Activated naive CD8-positive, alpha-beta T cell treated with anti-CD3 and anti-CD28 coated beads, Interleukin-2, amount 50 U/mL, for 24 hours (primary cell): ENCODE measurements around the gene NUP188.

Experiments
- ATAC-seq: fragments of 150-1000 bp; cut with Tn5 transposase; one replicate; pipeline ENCODE4 v1.10.0; 2021
- DNase-seq: peaks from one replicate; pipeline ENCODE4 v3.0.0; 2021
- H3K27ac Mint-ChIP-seq: one replicate; pipeline ENCODE4 v1.8.0; 2021; ENCODE audit warnings: mild to moderate bottlenecking, mixed read lengths
- H3K27me3 Mint-ChIP-seq: one replicate; pipeline ENCODE4 v1.8.0; 2021; ENCODE audit warnings: mixed read lengths
- H3K36me3 Mint-ChIP-seq: one replicate; pipeline ENCODE4 v1.8.0; 2021; ENCODE audit warnings: low read depth, mixed read lengths
- H3K4me1 Mint-ChIP-seq: one replicate; pipeline ENCODE4 v1.8.0; 2021; ENCODE audit warnings: mixed read lengths
- H3K4me3 Mint-ChIP-seq: one replicate; pipeline ENCODE4 v1.8.0; 2021; ENCODE audit warnings: mild to moderate bottlenecking, moderate library complexity, mixed read lengths
- H3K9me3 Mint-ChIP-seq: one replicate; pipeline ENCODE4 v1.8.0; 2021; ENCODE audit warnings: mixed read lengths

The NUP188 gene

GRCh38 chr9:128947527-128948301 lies at the start of gene NUP188, which contains the start of gene DOLK:
Gene NUP188, plus strand, starts transcription at chr9:128947699. Its CDS starts 21 bp downstream, at chr9:128947720.
Gene DOLK, minus strand, starts transcription at chr9:128947603. Its CDS starts 300 bp downstream, at chr9:128947303.
- DNase-seq (peak; percentile 100), ATAC-seq (peak; percentile 82)
- peak within 1 kb of the TSS; percentile 98 for H3K27ac Mint-ChIP-seq
- H3K4me3 Mint-ChIP-seq: peak within 1 kb of the TSS; percentile 83
- no peaks in the 10 kb centered on the region for H3K9me3 Mint-ChIP-seq
- H3K36me3 Mint-ChIP-seq: peaks cover 21% of the 10 kb centered on the region
- H3K27me3 Mint-ChIP-seq: no peaks in the 10 kb centered on the region
- H3K4me1 Mint-ChIP-seq: peaks cover 43% of the 10 kb centered on the region

- Mint-ChIP-seq H3K36me3 (peaks cover 16% of the 10 kb centered on the region), H3K27ac (peak overlapping the region; percentile 73), H3K27me3 (no peaks in the 10 kb centered on the region), H3K4me1 (peaks cover 65% of the 10 kb centered on the region), H3K4me3 (no peak overlapping the region), H3K9me3 (no peaks in the 10 kb centered on the region)
- ATAC-seq: no peak
- no peak for DNase-seq
Observed at GRCh38 chr9:128898382-128898781, 49.1 kb upstream of the NUP188 start.

GRCh38 chr9:128898845-128899565 lies 48.5 kb upstream of the NUP188 start:
- Mint-ChIP-seq H3K4me1 (peaks cover 68% of the 10 kb centered on the region), H3K36me3 (peaks cover 12% of the 10 kb centered on the region), H3K4me3 (peak overlapping the region; percentile 13), H3K27ac (peak overlapping the region; percentile 84), H3K9me3 (no peaks in the 10 kb centered on the region), H3K27me3 (no peaks in the 10 kb centered on the region)
- no peak for DNase-seq
- no peak for ATAC-seq

GRCh38 chr9:128899566-128900322 lies 47.8 kb upstream of the NUP188 start:
- Mint-ChIP-seq H3K9me3 (no peaks in the 10 kb centered on the region), H3K4me3 (peak overlapping the region; percentile 13), H3K27me3 (no peaks in the 10 kb centered on the region), H3K4me1 (peaks cover 67% of the 10 kb centered on the region), H3K36me3 (peaks cover 12% of the 10 kb centered on the region), H3K27ac (peak overlapping the region; percentile 84)
- ATAC-seq (peak; percentile 47), DNase-seq (no peak)

GRCh38 chr9:128901379-128901778 lies 46.1 kb upstream of the NUP188 start:
- no peak for DNase-seq
- H3K4me1 Mint-ChIP-seq: peaks cover 59% of the 10 kb centered on the region
- H3K36me3 Mint-ChIP-seq: peaks cover 9% of the 10 kb centered on the region
- no peak overlapping the region for H3K4me3 Mint-ChIP-seq
- no peaks in the 10 kb centered on the region for H3K9me3 Mint-ChIP-seq
- peak overlapping the region; percentile 85 for H3K27ac Mint-ChIP-seq
- H3K27me3 Mint-ChIP-seq: no peaks in the 10 kb centered on the region
- ATAC-seq: no peak

GRCh38 chr9:128901822-128902221 lies 45.7 kb upstream of the NUP188 start:
- Mint-ChIP-seq H3K27me3 (no peaks in the 10 kb centered on the region), H3K9me3 (no peaks in the 10 kb centered on the region), H3K36me3 (peaks cover 9% of the 10 kb centered on the region), H3K27ac (peak overlapping the region; percentile 85), H3K4me1 (peaks cover 62% of the 10 kb centered on the region), H3K4me3 (no peak overlapping the region)
- ATAC-seq (no peak), DNase-seq (no peak)

GRCh38 chr9:128902351-128903078 lies 45.0 kb upstream of the NUP188 start:
- peaks cover 8% of the 10 kb centered on the region for H3K36me3 Mint-ChIP-seq
- peak; percentile 87 for ATAC-seq
- H3K4me3 Mint-ChIP-seq: peak overlapping the region; percentile 50

GRCh38 chr9:128903079-128903461 lies 44.4 kb upstream of the NUP188 start:
- no peak for ATAC-seq
- no peak for DNase-seq
- Mint-ChIP-seq H3K27ac (peak overlapping the region; percentile 85), H3K27me3 (no peaks in the 10 kb centered on the region), H3K36me3 (peaks cover 10% of the 10 kb centered on the region), H3K9me3 (no peaks in the 10 kb centered on the region), H3K4me3 (no peak overlapping the region), H3K4me1 (peaks cover 58% of the 10 kb centered on the region)

More at GRCh38 chr9:128902351-128903078, 45.0 kb upstream of the NUP188 start:
- H3K27me3 Mint-ChIP-seq: no peaks in the 10 kb centered on the region
- H3K9me3 Mint-ChIP-seq: no peaks in the 10 kb centered on the region
- peak overlapping the region; percentile 85 for H3K27ac Mint-ChIP-seq
- peaks cover 62% of the 10 kb centered on the region for H3K4me1 Mint-ChIP-seq
- DNase-seq: peak; percentile 83

GRCh38 chr9:128903871-128904620 lies 43.5 kb upstream of the NUP188 start:
- Mint-ChIP-seq H3K4me1 (peaks cover 52% of the 10 kb centered on the region), H3K27me3 (no peaks in the 10 kb centered on the region), H3K27ac (peak overlapping the region; percentile 49), H3K36me3 (peaks cover 15% of the 10 kb centered on the region), H3K9me3 (no peaks in the 10 kb centered on the region), H3K4me3 (no peak overlapping the region)
- ATAC-seq (no peak), DNase-seq (no peak)

- Mint-ChIP-seq H3K27me3 (no peaks in the 10 kb centered on the region), H3K36me3 (peaks cover 21% of the 10 kb centered on the region), H3K4me1 (peaks cover 47% of the 10 kb centered on the region), H3K9me3 (no peaks in the 10 kb centered on the region), H3K4me3 (no peak overlapping the region), H3K27ac (no peak overlapping the region)
- no peak for DNase-seq
- no peak for ATAC-seq
Observed at GRCh38 chr9:128905964-128906363, 41.5 kb upstream of the NUP188 start.

- no peak for ATAC-seq
Observed at GRCh38 chr9:128906741-128907140, 40.8 kb upstream of the NUP188 start.

GRCh38 chr9:128908372-128908771 lies 39.1 kb upstream of the NUP188 start:
- Mint-ChIP-seq H3K36me3 (peaks cover 27% of the 10 kb centered on the region), H3K4me3 (no peak overlapping the region), H3K27me3 (no peaks in the 10 kb centered on the region), H3K27ac (no peak overlapping the region), H3K4me1 (peaks cover 54% of the 10 kb centered on the region), H3K9me3 (no peaks in the 10 kb centered on the region)
- no peak for ATAC-seq
- no peak for DNase-seq

More at GRCh38 chr9:128906741-128907140, 40.8 kb upstream of the NUP188 start:
- Mint-ChIP-seq H3K4me3 (no peak overlapping the region), H3K36me3 (peaks cover 21% of the 10 kb centered on the region), H3K27ac (peak overlapping the region; percentile 32), H3K4me1 (peaks cover 54% of the 10 kb centered on the region), H3K27me3 (no peaks in the 10 kb centered on the region), H3K9me3 (no peaks in the 10 kb centered on the region)
- DNase-seq: no peak

- ATAC-seq: peak; percentile 57
- H3K9me3 Mint-ChIP-seq: no peaks in the 10 kb centered on the region
- DNase-seq: no peak
- H3K4me1 Mint-ChIP-seq: peaks cover 52% of the 10 kb centered on the region
- H3K27ac Mint-ChIP-seq: no peak overlapping the region
- no peak overlapping the region for H3K4me3 Mint-ChIP-seq
- H3K36me3 Mint-ChIP-seq: peaks cover 27% of the 10 kb centered on the region
- no peaks in the 10 kb centered on the region for H3K27me3 Mint-ChIP-seq
Observed at GRCh38 chr9:128909859-128910258, 37.6 kb upstream of the NUP188 start.
